Activated gamma-delta T cell (primary cell): ENCODE data around the gene KIR2DL1.
"Not testable (repeated sequence)": the region's sequence is repeated elsewhere in the genome, so short reads cannot be mapped to it uniquely, and the experiment has no call there.

Experiments used
- DNase-seq: peaks from one replicate; lab custom pipeline; 2025; lab: John Stamatoyannopoulos, UW

The KIR2DL1 gene

GRCh38 chr19:54771018-54771960 lies 1.7 kb downstream of the KIR2DL1 start:
- DNase-seq, result not testable (repeated sequence)

- DNase-seq, result not testable (repeated sequence)
These were observed 3.1 kb downstream of the KIR2DL1 start for GRCh38 chr19:54772666-54773065.

- not testable (repeated sequence) for DNase-seq
These were observed 5.7 kb downstream of the KIR2DL1 start for GRCh38 chr19:54775095-54775815.

- not testable (repeated sequence) for DNase-seq
These were observed 6.2 kb downstream of the KIR2DL1 start for GRCh38 chr19:54775830-54776229.

GRCh38 chr19:54777851-54778250 lies 8.3 kb downstream of the KIR2DL1 start:
- DNase-seq, result not testable (repeated sequence)

GRCh38 chr19:54778896-54779295 lies 9.3 kb downstream of the KIR2DL1 start:
- DNase-seq, result not testable (repeated sequence)

GRCh38 chr19:54782916-54783315 lies 13.3 kb downstream of the KIR2DL1 start:
- DNase-seq, result not testable (repeated sequence)

GRCh38 chr19:54786091-54786723 lies 16.6 kb downstream of the KIR2DL1 start:
- DNase-seq, result not testable (repeated sequence)

- not testable (repeated sequence) for DNase-seq
These were observed 18.6 kb downstream of the KIR2DL1 start for GRCh38 chr19:54788154-54788553.

GRCh38 chr19:54790711-54791110 lies 21.1 kb downstream of the KIR2DL1 start:
- no peak for DNase-seq

GRCh38 chr19:54791476-54791875 lies 21.9 kb downstream of the KIR2DL1 start:
- DNase-seq, result no peak

GRCh38 chr19:54792814-54793213 lies 23.2 kb downstream of the KIR2DL1 start:
- no peak for DNase-seq

GRCh38 chr19:54795758-54796157 lies 26.2 kb downstream of the KIR2DL1 start:
- DNase-seq, result no peak

- no peak for DNase-seq
These were observed 33.8 kb downstream of the KIR2DL1 start, which contains the start of gene KIR2DL4 for GRCh38 chr19:54803410-54803809. KIR2DL4 (plus strand) TSS chr19:54803610; CDS start chr19:54803652, 42 bp downstream.

- DNase-seq, result no peak
These were observed 34.5 kb downstream of the KIR2DL1 start for GRCh38 chr19:54804101-54804500.

- no peak for DNase-seq
These were observed 35.0 kb downstream of the KIR2DL1 start for GRCh38 chr19:54804571-54804970.

- no peak for DNase-seq
These were observed 36.3 kb downstream of the KIR2DL1 start for GRCh38 chr19:54805665-54806515.

GRCh38 chr19:54806516-54806838 lies 36.9 kb downstream of the KIR2DL1 start:
- DNase-seq, result no peak

GRCh38 chr19:54814571-54814970 lies 45.0 kb downstream of the KIR2DL1 start:
- DNase-seq, result not testable (repeated sequence)

GRCh38 chr19:54816251-54816650 lies 46.7 kb downstream of the KIR2DL1 start, which contains the start of gene KIR3DL1:
KIR3DL1 (plus strand) TSS chr19:54816468.
- not testable (repeated sequence) for DNase-seq
